Measurements from ENCODE around the gene NYNRIN.
"Not testable (repeated sequence)": the region's sequence is repeated elsewhere in the genome, so short reads cannot be mapped to it uniquely, and the experiment has no call there.

The NYNRIN gene

DNA sequence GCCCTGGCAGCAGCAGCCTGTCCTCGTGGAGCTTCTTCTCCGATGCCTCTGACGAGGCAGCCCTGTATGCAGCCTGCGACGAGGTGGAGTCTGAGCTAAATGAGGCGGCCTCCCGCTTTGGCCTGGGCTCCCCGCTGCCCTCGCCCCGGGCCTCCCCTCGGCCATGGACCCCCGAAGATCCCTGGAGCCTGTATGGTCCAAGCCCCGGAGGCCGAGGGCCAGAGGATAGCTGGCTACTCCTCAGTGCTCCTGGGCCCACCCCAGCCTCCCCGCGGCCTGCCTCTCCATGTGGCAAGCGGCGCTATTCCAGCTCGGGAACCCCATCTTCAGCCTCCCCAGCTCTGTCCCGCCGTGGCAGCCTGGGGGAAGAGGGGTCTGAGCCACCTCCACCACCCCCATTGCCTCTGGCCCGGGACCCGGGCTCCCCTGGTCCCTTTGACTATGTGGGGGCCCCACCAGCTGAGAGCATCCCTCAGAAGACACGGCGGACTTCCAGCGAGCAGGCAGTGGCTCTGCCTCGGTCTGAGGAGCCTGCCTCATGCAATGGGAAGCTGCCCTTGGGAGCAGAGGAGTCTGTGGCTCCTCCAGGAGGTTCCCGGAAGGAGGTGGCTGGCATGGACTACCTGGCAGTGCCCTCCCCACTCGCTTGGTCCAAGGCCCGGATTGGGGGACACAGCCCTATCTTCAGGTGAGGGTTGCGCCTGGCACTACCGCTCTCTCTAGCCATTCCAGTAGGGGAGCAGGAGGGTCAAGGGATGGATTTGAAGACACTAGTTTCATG is 28.7 kb upstream of the NYNRIN start:
- DNase-seq: no peak

DNA sequence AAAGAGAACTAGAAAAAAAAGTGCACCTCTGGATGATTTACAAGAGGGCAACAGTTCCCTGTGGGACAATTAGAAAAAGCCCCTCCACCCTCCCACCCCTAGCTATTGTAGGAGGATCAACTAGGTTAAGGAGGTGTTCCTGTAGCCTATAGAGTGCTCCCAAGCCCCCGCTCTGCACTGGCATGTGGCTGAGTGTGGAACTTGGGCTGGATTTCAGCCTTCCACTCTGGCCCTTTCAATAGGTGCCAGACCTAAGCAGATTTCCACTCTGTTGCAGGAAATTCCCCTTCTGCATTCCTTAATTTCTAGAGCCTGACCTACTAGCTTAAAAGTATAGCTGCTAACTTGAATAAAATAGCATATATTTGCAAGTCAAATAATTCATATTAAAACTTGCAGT is 28.1 kb upstream of the NYNRIN start:
- no peak for DNase-seq

DNA sequence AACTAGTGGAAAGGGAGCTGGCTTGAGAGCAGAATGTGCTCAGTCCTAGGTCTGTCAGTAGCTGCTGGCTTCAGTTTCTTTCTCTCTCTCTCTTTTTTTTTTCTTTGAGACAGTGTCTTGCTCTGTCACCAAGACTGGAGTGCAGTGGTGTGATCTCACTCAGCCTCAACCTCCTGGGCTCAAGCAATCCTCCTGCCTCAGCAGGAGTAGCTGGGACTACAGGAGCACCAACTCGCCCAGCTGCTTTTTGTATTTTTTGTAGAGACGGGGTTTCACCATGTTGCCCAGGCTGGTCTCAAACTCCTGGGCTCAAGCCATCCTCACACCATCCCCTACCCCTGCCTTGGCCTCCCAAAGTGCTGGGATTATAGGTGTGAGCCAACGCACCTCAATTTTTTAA is 27.2 kb upstream of the NYNRIN start:
- not testable (repeated sequence) for DNase-seq

DNA sequence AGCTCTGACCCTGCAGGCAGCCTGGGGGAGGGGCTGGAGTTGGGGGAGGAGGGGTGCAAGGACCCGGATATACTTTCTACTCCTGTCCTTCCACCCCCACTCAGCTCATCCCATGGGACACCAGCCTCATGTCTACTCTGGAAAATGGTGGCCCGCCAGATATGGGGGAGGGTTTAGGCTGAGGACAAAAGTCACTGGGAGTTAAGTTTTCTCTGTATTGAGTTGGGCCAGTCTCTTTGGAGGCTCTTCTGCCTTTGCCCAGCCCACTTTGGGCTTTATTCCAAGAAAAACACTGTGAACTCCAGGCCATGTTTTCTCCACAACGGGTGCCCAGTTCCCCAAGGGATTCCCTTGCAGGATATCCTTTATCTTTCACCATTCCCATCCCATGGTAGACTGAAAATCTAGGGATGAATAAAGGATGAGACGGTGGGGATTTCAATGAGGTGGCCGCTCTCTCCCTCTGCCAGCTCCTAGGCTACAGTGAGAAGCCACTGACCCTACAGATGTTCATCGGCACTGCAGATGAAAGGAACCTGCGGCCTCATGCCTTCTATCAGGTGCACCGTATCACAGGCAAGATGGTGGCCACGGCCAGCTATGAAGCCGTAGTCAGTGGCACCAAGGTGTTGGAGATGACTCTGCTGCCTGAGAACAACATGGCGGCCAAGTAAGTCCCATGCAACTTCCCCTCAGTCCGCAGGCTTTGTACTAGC is 25.9 kb upstream of the NYNRIN start:
- no peak for DNase-seq

DNA sequence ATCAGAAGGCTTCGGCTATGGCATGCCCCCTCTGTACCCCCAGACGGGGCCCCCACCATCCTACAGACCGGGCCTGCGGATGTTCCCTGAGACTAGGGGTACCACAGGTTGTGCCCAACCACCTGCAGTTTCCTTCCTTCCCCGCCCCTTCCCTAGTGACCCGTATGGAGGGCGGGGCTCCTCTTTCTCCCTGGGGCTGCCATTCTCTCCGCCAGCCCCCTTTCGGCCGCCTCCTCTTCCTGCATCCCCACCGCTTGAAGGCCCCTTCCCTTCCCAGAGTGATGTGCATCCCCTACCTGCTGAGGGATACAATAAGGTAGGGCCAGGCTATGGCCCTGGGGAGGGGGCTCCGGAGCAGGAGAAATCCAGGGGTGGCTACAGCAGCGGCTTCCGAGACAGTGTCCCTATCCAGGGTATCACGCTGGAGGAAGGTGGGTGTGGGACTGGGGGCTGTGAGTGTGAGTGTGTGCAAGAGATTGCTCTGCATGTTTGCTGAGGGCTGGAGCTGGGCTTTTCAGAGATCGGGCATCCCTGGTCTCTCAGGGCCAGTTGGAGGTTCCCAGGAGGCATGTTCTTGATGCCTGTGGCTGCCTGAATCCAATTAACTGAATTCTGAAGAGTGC is 22.2 kb upstream of the NYNRIN start:
- DNase-seq: no peak

DNA sequence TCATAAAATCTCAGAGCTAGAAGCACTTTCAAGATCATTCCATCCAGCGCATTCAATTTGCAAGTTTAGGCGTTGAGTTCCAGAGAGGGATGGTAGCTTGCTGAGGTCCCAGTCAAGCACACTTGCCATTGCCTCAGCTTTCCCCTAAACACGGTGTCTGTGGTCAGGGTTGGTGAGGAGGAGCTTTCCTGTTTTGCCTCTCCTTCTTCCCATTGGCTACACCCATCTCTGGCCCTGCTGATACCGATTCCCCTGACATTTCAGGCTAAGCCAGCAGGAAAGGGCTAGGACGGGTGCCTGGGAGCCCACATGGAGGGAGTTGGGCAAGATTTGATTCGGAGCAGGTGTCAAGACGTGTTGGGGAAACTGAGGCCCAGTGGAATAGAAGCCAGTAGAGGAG is 21.7 kb upstream of the NYNRIN start:
- no peak for DNase-seq

DNA sequence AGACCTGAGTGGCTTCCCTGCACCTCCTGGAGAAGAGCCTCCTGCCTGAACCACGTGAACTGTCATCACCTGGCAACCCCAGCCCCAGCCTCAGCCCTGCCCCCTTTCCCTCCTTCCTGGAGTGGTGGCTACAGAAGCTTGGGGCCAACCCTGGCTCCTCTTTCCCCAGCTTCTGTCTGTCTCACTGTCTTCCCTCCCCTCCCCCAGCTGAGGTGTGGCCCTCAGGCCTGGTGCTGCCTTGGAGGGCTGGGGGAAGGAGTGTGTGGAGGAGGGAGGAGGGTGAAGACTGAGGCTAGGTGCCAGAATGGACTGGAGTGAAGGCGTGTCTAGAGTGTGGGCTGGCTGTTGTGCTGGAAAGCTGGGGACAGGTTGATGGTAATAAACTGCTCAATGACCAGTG is 21.1 kb upstream of the NYNRIN start:
- DNase-seq: no peak

DNA sequence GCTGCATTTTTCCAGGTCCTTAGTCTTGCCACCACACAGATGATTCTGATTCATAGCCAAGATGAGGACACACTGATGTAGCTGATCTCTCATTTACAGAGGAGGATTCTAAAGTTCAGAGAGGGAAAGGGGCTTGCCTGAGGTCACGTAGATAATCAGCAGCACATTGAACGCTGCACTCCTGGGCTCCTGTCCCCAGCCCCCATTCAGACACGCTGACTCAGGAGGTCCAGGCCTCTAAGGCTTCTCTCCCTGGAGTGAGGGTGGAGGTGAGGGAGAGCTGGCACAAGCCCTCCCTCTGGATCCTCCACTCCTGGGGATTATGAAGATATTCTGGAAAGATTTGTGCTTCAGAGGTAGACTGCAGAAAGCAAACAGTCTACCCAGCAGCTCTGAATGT is 20.5 kb upstream of the NYNRIN start:
- DNase-seq: no peak

DNA sequence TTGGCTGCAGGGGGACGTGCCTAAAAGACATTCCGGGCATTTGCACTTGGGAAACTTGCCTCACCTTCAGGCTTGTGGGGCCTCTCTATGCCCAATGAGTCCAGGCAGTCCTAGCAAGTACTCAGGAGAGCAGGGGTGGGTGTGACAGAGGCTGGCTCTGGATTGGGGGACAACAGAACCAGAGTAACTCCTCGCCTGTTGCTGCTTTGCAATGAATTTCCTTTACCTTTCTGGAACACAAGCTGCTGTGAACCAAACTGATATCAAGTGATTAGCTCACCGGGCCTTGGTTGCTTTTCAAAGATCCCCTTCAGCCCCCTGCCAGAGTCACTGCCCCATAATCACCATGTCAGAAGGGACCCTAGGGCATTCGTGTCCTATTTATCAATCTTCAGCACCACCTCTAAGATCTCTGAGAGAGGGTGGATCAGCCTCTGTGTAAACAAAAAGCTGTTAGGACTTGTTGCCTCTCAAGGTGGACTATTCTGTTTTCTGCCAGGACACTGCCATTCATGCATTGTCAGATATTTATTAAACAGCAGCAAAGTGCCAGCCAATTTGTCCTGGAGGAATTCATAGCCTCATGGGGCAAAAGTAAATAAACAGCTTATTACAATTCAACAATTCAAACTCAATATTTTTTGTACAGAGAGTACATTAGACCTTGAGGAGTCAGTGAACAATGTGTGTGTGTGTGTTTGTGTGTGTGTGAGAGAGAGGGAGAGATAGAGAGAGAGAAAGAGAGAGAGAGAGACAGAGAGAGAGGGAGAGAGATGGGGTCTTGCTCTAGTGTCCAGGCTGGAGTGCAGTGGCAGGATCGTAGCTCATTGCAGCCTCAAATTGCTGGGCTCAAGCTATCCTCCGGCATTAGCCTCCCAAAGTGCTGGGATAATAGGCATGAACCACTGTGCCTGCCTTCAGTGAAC is 19.6 kb upstream of the NYNRIN start:
- DNase-seq: no peak

DNA sequence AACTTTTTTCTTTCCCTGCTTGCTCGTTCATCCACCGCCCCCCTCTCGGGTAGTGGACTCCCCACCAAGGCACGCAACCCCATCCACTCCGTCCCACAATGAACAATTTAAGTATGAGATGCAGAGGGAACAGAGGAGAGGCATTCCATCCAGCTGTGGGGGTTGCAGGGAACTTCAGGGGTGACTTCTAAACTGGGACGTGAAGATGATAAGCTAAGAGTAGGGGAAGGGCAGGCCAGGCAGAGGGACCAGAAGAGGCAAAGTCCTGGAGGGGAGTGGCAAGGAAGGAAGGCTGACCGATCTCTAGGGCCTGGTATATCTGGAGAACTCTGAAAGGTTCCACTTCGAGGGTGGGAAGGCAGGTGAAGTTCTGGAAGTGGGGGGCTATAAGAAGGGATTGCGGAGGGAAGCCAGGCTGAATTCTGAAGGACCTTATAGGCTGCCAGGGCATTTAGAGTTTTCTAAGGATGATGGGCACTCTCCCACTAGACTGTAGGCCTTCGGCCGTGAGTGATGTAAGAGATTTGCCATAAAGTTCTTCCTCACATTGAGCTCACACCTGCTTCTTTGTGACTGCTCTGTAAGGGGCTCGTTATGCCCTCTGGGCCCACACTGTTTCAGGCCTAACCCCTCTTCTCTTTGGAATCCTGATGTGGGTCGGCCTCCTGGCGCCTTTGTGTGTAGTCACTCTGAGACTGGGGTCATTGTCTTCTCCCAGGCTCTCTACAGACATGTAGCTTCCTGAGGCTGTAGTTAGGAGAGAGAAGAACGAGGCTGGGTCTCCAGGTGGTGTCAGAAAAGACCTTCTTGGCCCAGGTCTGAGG is 18.7 kb upstream of the NYNRIN start:
- DNase-seq: no peak

DNA sequence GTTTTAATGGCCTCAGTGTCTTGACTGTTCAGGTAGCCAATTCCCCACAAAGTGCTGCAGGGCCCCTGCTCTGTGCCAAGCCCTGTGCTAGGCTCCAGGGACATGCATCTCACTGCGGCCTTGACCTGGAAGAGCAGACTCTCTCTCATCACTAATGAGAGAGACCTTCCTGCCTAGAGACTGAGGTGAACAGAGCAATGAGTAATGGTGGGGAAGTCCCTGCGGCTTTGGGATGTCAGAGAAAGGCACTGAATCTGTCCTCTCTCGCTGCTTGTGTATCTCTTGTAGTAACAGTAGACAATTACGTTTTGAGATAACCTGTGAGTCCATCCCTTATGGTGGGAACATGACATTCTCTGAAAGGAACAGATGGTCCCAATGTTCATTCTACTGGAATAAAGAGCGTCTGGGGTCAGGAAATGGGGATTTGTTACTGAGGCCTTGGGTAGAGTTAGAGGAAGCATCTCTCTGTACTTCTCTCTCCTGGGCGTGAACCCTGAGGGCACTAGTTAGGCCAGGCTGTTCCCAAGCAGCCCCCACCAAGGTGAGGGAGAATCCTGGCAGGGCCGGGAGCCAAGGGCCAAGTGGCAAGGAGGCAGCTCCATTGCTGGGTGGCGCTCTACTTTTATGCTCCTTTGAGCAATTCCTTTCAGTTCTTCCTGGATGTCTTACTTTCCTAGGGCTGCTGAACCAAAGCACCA is 17.3 kb upstream of the NYNRIN start:
- no peak for DNase-seq

DNA sequence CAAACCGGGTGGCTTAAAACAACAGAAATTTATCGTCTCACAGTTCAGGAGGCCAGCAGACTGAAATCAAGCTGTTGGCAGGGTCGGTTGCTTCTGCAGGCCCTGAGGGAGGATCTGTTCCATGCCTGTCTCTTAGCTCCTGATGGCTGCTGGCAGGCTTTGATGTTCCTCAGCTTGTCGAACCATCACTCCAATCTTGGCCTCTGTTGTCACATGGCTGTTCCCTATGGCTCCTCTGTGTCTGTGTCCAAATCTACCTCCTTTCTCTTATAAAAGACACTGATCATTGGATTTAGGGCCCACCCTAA is 16.8 kb upstream of the NYNRIN start:
- no peak for DNase-seq

DNA sequence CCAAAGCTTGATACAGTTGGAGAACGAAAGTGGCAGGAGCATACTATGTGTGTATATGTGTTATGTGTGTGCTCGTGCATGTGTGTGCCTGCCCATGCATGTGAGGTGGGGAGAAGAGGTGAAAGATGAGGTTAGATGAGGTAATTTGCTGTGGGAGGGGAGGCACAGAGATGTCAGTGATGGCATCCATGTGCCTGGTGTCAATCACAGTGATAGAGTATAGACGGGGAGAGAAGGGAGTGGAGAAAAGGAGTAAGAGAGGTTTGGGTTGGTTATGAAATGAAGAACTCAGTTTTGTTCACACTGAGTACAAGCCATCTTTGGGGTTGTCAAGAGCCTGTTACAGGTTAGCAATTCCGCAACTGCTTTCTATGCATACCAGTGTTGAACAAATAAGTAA is 14.6 kb upstream of the NYNRIN start:
- no peak for DNase-seq

DNA sequence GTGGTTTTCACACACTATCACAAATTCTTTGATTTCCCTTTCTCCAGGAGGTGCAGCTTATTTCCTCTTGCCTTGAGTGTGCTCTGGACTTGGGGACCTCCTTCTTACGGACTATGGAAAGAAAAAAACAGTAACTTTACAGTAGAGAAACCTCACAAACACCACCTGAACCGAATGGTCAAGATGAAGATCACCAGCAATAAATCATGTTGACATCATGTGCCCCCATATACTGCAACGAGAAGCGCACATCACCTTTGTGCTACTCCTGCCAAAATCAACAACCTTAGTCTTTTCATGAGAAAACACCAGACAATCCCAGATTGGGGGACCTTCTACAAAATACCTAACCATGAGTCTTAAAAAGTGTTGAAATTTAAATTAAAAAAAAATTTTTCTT is 13.3 kb upstream of the NYNRIN start:
- DNase-seq: no peak

DNA sequence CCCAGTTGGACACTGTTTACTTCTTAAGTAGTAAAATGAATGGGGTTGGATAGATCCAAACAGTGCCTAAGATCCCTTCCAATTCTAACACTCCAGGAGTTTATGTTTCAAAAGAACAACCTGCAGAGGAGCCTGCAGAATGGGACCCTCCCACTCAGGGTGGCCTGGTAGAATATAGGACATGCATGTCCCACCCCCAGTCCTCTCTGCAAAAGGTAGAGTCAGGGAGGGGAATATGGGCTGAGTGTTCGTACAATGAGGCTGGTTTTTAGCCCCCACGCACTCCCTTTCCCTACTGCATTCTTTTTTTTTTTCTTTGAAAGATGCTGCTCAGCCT is 11.8 kb upstream of the NYNRIN start:
- no peak for DNase-seq

DNA sequence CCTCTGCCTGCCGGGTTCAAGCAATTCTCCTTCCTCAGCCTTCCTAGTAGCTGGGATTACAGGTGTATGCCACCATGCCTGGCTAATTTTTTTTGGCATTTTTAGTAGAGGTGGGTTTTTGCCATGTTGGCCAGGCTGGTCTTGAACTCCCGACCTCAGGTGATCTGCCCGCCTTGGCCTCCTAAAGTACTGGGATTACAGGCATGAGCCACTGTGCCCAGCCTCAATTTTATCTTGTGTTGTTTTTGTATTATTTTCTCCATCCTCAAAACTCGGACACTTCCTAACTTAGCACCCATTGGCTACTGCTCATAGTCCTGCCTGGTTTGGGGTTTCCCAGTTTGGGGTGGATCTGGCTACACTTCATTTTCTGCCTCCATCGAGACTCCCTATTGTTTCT is 11.2 kb upstream of the NYNRIN start:
- DNase-seq: not testable (repeated sequence)

DNA sequence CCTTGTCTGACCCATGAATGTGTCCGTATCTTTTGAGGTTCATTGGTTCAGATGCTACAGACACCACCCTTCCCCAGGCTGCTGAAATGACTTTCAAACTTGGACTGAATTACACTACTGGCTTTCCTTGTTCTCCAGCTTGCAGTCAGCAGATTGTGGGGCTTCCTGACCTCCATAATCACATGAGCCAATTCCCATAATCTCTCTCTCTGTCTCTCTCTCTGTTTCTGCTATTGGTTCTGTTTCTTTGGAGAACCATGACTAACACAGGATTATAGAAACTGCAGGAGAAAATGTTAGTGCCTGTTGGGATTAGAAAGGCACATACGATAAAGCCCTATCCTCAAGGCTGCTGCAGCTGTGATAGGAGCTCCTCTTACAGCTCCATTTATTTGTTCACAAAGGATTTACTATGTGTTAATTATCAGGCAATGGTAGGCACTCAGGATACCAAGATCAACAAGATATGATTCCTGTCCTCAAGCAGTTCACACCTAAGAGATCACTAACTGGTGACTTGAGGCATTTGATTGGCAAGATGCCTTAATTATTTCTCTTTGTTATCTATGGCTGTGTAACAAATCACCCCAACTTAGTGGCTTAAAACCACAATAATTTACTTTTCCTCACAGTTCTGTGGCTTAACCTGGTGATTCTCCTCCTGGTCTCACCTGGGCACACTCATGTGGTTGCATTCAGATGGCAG is 10.2 kb upstream of the NYNRIN start:
- no peak for DNase-seq

DNA sequence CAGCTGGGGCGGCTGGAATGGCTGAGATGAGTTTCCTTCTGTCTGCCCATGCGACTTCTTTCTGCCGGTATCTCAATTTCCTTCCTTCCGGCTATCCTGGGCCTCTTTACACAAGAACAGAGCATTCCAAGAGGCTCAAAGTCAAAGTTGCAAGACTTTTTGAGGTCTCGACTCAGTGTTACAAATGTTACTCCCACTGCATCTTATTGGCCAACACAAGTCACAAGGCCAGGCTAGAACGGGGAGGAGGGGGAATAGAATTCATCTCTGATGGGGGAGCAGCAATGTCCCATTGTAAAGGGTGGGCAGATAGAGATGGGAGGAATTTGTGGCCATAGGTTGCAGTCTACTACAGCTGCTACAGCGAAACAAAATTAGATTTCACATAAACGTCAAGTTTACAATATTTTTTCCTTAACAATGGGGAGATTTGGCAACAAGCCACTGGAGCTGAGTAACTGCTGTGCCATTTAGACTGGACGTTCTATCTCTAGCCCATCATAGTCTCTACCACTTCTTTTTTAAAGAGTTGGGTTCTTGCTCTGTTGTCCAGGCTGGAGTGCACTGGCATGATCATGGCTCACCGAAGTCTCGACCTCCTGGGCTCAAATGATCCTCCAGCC is 9.5 kb upstream of the NYNRIN start:
- DNase-seq: no peak

DNA sequence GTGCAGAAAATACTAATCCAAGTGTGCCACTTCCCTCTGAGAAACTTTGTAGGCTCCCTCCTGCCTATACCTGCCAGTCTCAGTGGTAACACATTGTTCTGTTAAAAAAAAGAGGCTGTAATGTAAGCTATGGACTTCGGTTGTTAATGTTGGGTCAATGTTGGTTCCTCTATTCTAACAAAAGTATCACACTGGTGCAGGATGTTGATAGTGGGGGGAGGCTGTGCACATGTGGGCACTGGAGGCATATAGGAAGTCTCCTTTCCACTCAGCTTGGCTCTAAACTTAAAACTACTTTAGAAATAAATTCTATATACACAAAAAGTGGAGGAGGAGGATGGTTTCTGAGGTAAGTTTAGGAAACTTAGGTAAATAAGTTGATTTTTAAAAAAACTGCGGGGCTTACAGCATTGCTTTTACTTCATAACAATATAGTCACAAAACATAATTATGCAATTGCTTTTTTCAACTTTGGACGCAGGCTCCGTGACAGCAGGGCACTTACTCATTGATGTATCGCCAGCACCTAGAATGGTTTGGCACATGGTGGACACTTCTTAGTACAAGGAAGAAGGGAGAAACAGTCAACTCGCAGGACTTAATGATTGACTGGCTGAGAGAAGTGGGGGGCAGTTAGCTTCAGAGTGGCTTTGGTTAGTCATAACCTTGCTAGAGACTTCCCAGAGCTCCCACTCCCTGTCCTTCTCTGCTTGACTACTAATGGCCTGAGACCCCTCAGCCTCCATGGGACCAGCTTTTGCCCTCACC is 7.9 kb upstream of the NYNRIN start:
- DNase-seq: peak in 2 of 3 donors; percentile 25 to 40
